NCI-H1694 (cell line): Measurements from ENCODE around the gene FBF1.
"Not testable (repeated sequence)": the region's sequence is repeated elsewhere in the genome, so short reads cannot be mapped to it uniquely, and the experiment has no call there.

Source experiments
- DNase-seq: peaks from one replicate; lab custom pipeline; 2025; lab: John Stamatoyannopoulos, UW

The FBF1 gene

DNA sequence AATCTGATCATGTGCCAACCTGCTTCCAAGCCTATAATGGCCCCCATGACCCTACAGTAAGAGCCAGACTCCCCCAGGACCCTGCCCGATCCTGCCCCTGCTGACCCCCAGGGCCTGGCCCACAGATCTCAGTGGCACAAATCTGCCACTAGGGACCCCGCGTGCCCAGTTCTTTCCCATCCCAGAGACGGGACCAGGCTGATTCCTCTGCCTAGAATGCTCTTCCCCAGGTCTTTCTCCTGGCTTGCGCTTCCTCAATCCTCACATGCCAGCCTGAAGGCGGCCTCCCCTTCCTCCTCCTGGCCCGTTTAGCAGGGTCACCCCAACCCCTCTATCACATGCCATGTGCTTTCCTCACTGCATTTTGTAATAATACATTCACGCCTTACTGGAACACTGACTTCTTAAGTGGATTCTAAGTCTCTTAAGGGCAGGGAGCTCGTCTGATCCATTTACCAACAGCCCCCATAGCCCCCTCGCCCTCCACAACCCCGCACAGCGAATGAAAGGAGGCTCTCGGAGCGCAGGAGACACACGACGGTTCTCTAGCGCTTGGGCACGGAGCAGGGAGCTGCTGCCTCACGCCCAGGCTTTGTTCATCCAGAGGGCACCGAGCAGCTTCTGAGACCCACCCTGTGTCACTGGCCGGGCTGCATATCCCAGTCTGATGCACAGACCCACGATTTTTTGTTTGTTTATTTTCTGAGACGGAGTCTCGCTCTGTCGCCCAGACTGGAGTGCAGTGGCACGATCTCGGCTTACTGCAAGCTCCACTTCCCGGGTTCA is 45.3 kb downstream of the FBF1 start:
- DNase-seq, result no peak

DNA sequence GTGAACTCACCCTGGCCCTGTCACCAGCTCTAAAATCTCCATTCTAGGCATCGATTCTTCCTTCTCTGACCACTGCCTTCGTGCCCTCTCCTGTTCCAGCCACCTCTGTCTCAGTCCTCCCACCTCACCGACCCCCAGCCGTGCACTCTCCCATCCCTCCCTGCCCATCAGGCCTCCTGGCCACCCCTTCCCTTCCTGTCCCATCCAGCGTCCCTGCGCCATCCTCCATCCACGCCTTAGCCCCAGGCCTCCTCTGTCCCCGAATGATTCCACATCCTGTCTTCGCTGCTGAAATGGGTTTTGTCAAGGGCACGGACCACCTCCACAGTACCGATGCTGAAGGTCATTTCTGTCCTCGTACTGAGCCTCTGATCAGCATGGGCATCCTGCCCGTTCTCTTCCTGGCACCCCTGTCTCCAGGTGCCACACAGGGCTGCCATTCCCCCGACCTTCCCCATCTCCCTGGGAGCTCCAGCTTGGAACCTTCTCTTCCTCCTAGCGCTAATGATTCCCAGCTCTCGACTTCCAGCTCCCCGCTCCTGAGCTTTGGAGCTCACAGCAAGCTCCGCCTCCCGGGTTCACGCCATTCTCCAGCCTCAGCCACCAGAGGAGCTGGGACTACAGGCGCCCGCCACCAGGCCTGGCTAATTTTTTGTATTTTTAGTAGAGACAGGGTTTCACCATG is 46.7 kb downstream of the FBF1 start:
- no peak for DNase-seq

DNA sequence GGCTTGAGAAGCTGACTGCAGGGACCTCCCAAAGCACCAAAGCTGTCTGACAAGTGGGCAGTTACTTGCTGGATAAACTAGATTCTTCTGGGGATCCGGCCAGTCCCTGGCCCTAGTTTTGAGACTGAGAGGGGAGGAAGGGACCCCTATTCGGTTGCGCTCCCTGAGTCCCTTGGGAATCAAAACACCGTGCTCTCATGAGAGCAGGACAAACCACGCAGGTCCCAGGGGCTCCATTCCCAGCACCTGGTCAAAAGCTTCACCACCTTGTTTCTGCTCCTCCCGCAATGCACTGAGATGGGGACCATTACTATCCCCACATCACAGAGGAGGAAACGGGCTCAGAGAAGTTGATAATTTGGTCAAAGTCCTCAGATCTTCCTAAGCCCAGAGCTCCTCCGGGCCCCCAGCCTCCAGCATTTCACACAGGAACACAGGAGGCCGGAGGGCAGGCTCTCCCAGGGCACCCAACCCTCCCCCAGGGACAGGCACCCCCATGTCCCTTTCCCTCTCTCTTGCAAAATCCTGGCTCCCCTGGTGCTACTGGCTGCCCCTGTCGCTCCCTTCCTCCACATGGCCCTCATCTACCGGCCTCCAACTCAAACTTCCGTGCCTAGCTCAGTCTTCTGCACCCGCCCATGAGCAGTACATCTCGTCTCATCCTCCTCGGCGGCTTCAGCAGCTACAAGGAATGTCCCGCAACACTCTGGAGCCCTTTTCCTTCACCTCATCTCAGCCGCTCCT is 47.4 kb downstream of the FBF1 start:
- no peak for DNase-seq

DNA sequence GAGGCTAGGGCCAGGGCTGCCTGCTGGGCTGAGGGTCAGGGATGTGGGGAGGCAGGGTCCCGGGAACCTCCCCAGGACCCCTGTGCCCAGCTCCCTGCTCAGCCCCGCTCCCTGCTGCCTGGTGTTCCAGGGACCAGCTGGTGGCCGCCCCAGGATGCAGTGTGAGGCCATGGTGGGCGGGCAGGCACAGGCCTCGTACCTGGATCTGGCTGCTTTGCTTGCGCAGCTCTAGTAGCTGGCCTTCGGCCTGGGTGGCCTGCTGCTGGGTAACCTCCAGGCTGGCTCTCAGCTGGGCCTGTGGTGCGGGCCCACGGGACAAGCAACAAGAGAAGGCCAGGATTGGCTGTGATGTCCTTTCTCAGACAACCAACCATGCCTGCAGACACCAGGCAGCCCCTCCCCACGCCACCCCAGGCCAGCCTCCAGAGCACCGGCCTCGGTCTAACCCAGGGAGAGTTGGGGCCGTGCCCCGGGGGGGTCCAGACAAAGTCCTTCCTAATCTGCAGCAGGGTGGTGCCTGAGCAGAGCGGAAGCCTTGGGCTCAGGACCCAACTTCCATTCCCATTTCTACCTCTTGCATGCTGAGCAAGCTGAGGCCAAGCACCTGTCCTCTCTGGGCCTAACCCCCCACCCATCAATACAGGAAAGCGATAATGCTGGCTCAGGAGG is 48.2 kb downstream of the FBF1 start:
- DNase-seq, result no peak

DNA sequence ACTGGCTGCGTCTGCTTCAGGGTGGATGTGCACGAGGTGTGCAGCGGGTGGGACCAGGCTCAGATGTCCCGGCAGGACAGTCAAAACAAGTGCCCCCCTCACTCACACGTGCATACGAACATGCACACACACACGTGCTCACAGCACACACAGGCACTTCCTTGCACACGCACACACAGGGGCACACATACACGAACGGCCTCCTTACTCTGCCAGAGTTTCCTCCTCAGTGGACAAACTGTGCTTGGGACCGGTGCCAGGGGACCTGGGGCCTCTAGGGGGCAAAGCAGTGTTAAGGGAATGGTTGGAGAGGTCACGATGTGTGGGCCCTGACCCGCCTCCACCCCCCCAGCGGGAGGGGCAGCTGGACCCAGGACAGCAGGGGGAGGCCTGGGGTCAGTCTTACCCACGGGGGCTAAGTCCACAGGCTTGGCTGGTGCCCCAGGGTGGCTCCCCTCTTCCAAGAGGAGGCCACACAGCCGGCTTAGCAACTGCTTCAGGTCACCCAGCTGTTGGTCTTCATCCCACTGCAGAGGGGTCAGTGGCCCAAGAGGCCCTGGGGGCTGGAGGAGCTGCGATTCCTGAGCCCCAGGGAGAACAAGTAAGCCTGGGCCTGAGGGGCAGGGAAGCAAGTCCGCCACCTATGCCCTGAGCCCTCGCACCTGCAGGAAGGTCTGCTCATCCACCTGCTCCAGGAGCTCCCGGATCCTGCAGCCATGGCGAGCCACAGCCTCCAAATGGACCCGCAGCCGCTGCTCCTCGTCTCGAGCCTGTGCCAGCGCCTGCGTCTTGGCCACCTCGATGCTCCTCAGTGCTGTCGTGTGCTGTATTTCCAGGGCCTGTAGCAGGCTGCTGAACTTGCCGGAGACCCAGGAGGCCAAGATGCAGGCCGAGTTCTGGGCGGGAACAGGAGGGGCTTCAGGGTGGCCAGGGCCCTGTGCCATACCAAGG is 49.0 kb downstream of the FBF1 start:
- DNase-seq, result no peak

DNA sequence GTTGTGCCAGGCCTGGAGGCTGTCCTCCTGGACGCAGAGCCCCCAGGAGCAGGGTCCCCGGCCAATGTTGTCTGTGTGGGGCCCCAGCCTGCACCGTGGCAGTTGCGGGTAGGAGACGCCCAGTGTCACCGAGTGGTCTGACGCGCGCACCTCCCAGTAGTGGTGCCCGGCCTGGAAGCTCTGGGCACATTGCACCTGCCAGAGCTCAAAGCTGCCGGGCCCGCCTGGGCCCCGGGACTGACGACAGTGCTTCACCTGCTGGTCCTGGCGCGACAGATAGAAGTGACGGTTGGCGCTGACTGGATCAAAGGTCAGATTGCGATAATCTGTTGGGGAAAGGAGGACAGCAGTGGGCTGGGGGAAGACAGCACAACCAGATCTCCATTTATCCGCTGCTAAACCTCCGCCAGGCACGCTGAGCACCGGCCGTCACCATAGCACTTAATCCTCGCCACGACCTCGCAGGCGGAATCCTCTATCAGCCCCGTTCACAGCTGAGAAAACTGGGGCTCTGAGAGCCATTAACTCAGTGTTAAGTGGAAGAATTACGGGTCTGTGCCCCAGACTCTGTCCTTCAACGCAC is 49.7 kb downstream of the FBF1 start:
- DNase-seq, result no peak

DNA sequence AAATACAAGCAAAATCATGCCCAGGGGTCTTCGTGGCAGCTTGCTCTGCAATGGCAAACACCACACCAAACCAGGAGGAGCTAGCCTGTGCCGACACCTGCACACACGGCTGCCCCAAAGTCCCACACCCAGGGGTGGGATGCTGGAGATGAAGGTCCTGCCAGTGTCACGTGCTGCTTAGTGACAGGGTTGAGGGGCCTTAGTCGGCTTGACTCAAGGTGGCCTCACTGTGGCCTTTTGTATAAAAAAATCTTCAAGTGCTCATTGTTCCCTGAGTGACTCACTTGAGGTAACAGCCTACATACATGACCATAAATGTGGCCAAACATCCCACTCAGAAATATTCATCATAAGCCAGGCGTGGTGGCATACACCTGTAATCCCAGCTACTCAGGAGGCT is 51.4 kb downstream of the FBF1 start:
- no peak for DNase-seq

DNA sequence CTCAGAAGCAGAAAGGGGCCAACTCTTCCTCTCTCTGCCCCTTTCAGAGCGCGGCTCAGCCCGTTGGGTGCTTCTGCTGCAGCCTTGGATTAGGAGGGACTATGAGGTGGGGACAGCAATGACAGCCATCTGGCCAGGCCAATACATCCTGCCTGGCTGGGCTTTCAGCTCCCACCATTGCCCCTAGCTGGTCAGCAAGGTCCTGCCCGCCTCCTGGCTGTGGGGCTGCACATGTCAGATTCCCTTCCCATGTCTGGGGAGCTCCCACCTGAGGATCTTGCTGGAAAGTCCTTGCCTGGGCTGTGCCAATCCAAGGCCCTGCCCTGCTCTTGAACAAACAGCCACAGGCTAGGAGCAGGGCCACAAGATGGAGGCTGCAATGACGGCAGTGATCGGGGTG is 52.4 kb downstream of the FBF1 start:
- no peak for DNase-seq

DNA sequence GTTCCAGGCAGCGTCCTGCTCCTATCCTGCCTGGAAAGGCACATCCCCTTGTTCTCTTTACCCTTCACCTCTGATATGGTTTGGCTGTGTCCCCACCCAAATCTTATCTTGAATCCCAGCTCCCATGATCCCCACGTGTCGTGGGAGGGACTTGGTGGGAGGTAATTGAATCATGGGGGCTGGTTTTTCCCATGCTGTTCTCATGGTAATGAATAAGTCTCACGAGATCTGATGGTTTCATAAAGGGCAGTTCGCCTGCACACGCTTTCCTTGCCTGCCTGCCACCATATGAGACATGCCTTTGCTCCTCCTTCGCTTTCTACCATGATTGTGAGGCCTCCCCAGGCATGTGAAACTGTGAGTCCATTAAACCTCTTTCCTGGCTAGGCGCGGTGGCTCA is 55.0 kb downstream of the FBF1 start:
- DNase-seq, result not testable (repeated sequence)

GRCh38 chr17:75885431-75885830 is 55.4 kb downstream of the FBF1 start:
- no peak for DNase-seq

- no peak for DNase-seq
These were observed 59.0 kb downstream of the FBF1 start for GRCh38 chr17:75881678-75882454.

DNA sequence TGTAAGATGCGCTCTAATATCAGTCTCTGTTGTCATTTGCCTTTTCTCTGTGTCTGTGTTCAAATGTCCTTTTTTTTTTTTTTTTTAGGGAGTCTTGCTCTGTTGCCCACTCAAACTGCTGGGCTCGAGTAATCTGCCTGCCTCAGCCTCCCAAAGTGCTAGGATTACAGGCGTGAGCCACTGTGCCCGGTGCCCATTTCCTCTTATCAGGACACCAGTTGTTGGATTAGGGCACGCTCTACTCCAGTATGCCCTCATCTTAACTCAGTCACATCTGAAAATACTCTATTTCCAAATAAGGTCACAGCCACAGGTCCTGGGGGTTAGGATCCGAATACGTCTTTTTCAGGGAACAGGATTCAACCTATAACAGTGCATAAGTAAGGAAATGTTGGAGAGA is 60.6 kb downstream of the FBF1 start:
- no peak for DNase-seq

- no peak for DNase-seq
These were observed 62.5 kb downstream of the FBF1 start, which contains the start of gene TRIM47 for GRCh38 chr17:75878174-75878998. TRIM47 (minus strand) TSS chr17:75878581; CDS start chr17:75878548, 33 bp downstream.

DNA sequence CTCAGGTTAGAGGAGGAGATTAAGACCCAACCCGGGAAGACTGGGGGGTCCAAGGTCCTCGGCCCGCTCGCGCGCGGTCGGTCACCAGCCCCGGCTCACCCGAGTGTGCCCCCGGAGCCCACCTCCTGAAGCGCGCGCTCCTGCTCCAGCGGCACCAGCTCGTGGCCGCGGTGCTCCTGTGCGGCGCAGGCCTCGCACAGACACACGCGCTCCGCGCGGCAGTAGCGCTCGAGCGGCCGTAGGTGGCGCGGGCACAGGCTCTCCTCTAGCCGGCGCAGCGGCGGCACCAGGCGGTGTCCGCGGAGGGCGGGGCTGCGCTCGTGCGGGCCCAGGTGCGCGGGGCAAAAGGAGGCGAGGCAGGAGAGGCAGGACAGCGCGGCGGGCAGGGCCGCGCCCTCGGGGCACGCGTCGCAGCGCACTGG is 63.1 kb downstream of the FBF1 start:
- DNase-seq, result no peak

DNA sequence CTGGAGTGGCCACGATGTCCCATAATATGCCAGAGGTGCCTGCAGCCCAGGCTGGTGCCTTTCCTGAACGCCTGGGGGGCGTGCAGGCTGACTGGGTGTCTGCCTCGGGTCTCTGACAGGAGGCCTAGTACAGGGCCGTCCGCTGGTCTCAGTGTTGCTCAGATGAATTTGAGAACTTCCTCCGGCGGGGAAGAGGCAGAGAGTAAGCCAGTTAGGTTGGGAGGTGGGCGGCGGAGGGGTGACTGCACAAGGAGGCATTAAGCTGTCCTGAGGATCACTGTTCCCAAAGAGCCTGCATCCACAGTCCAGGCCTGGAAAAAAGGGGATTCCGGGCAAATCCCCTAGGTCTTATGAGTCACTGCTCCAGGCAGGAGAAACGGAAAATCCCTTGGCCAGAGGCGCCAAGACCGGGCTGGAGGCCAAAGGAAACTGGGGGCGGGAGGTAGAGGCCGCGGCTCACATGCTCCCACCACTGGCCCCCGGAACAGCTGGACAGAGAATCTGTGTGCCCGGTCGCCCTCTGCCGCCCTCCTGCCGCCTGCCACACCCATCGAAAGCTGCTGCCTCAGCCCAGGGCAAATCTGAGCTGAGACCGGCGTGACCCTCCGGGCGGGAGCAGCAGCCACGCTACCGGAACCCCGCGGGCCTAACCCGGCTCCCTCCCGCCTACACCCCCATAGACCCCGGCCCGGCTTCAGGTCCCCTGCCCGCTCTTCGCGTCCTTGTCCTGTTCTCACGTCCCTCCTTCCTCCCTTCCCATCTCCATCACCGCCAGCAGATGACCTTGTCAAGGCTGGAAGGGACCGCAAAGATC is 63.7 kb downstream of the FBF1 start:
- DNase-seq, result no peak

DNA sequence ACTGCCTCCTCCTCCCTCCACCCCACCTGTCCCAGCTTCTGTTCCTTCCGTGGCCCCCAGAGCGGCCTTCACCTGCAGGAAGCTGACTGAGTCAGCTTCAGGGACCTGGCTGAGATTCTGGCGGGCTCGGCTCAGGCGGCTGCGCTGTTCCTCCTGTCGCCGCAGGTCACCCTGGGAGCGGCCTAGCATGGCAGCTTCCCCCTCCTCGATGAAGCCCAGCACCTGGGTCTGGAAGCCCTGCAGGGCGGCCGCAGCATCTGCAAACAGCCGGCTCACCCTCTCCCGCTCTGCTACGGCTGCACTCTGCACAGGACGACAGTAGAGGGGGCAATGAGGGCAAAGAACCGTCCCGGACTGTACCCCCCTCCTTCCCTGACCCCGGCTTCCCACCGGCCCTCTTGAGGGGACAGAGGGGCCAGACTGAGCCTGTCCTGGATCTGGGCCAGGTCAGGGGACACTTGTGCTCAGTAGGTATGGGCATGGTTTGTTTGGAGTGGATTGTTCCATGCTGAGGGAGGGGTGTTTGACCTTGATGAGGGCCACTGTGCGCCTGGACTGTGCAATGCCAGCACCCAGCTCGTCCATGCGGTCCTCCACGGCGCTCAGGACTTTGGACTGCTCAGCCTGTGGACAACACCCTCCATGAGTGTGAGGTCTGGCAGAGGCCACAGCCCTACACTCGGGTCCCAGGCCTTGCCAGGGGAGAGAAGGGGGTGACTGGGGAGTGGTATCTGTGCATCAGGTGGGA is 64.5 kb downstream of the FBF1 start:
- DNase-seq, result no peak

GRCh38 chr17:75875940-75876189 is 65.0 kb downstream of the FBF1 start:
- DNase-seq, result no peak
